HG03575 (cell line): Measurements from ENCODE around the gene LRRC75A.

Source experiments
- ATAC-seq: cut with Tn5 transposase; IDR thresholded peaks from one replicate; pipeline ENCODE4 v1.9.1; 2021; ENCODE audit not compliant: unreplicated experiment, insufficient number of reproducible peaks, low FRiP score; ENCODE audit errors: extremely low read depth

The LRRC75A gene

GRCh38 chr17:16495980-16496819 lies 4.2 kb upstream of the LRRC75A start:
- ATAC-seq, result no peak

- no peak for ATAC-seq
Measured at GRCh38 chr17:16495561-16495960, 3.6 kb upstream of the LRRC75A start.

GRCh38 chr17:16494059-16494458 lies 2.1 kb upstream of the LRRC75A start:
- no peak for ATAC-seq

GRCh38 chr17:16493531-16494046 lies 1.6 kb upstream of the LRRC75A start:
- no peak for ATAC-seq

- ATAC-seq, result no peak
Measured at GRCh38 chr17:16492613-16493530, 879 bp upstream of the LRRC75A start.

GRCh38 chr17:16491131-16491702 lies 776 bp downstream of the LRRC75A start:
- ATAC-seq, result no peak

GRCh38 chr17:16489431-16489830 lies 2.6 kb downstream of the LRRC75A start:
- no peak for ATAC-seq

- ATAC-seq, result no peak
Measured at GRCh38 chr17:16488968-16489337, 3.0 kb downstream of the LRRC75A start.

GRCh38 chr17:16488186-16488967 lies 3.6 kb downstream of the LRRC75A start:
- no peak for ATAC-seq

- no peak for ATAC-seq
Measured at GRCh38 chr17:16486373-16487250, 5.4 kb downstream of the LRRC75A start.

- no peak for ATAC-seq
Measured at GRCh38 chr17:16484445-16485175, 7.4 kb downstream of the LRRC75A start.

GRCh38 chr17:16483021-16483645 lies 8.9 kb downstream of the LRRC75A start:
- ATAC-seq, result no peak

- no peak for ATAC-seq
Measured at GRCh38 chr17:16482253-16482652, 9.7 kb downstream of the LRRC75A start.

- no peak for ATAC-seq
Measured at GRCh38 chr17:16480995-16481394, 11.0 kb downstream of the LRRC75A start.

GRCh38 chr17:16479264-16479663 lies 12.7 kb downstream of the LRRC75A start:
- ATAC-seq, result no peak

- ATAC-seq, result no peak
Measured at GRCh38 chr17:16478649-16479048, 13.3 kb downstream of the LRRC75A start.

- ATAC-seq, result no peak
Measured at GRCh38 chr17:16477666-16478065, 14.3 kb downstream of the LRRC75A start.
